Measurements from ENCODE around the gene SLC1A4. TPM values are rescaled to one million over a fixed set of nuclear protein-coding genes. Genes with fewer than 3 reads are reported as not detected.

The SLC1A4 gene
- 12.4 and 13.1 TPM in 2 replicates for total RNA-seq

DNA sequence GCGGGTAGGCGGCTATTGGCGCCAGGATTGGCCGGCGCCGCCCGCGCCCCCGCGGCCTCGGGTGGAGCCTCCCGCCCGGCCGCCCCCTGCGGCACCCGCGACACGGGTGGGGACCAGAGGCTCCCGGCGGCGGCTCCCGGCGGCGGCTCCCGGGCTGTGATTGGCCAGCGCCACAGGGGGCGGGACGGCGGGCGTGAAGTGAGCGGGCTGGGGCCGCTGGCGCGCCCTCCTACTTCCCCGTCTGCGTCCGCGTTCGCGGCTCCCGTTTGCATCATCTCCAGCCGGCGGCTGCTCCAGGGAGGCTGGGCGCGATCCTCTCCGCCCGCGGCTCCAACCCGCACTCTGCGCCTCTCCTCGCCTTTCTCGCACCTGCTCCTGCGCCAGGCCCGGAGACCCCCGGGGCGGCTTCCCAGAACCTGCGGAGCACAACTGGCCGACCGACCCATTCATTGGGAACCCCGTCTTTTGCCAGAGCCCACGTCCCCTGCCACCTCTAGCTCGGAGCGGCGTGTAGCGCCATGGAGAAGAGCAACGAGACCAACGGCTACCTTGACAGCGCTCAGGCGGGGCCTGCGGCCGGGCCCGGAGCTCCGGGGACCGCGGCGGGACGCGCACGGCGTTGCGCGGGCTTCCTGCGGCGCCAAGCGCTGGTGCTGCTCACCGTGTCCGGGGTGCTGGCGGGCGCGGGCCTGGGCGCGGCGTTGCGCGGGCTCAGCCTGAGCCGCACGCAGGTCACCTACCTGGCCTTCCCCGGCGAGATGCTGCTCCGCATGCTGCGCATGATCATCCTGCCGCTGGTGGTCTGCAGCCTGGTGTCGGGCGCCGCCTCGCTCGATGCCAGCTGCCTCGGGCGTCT is at the start of gene SLC1A4:
Gene SLC1A4, plus strand, starts transcription at position 274 of the 856 bp plus-strand sequence. Its CDS starts 245 bp downstream, at position 519.
- Mint-ChIP-seq H3K4me1 (peaks cover 57% of the 10 kb centered on the region), H3K36me3 (ENCODE audit: low read depth) (peaks cover 17% of the 10 kb centered on the region), H3K27me3 (peaks cover 16% of the 10 kb centered on the region), H3K9me3 (no peaks in the 10 kb centered on the region), H3K27ac (peak within 1 kb of the TSS; percentile 84), H3K4me3 (peak within 1 kb of the TSS; percentile 91)
- intact Hi-C loops (cut with micrococcal nuclease) = loop anchor here (1.0 to 10.0 kb wide), 14 partner anchors 43 to 955 kb away; partner anchors contain the start of genes ACTR2, AFTPH, RAB1A and SERTAD2
- DNase-seq = peak; percentile 96

DNA sequence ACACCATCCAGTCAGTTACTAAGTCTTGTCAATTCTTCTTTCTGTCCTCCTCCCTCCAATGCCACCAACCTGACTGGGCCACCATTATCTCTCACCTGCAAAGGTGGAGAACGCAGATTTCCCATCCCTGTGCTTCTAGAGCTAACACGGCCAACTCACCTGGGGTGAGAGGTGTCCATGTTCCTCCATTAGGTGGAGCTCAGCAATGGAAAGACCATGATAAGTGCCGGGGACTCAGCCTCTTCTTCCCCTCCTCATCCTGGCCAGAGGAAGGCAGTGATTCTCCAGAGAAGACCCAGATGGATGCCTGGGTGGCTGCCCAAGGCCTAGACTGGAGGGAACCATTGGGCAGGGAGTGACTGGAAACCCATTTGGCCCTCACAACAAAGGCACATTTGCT is 48.1 kb upstream of the SLC1A4 start:
- Mint-ChIP-seq H3K36me3 (ENCODE audit: low read depth) (peaks cover 2% of the 10 kb centered on the region), H3K4me3 (no peak overlapping the region), H3K27ac (no peak overlapping the region), H3K4me1 (peaks cover 47% of the 10 kb centered on the region), H3K27me3 (no peaks in the 10 kb centered on the region), H3K9me3 (peaks cover 8% of the 10 kb centered on the region)
- DNase-seq = no peak
- intact Hi-C loops (cut with micrococcal nuclease) = no loop called here

DNA sequence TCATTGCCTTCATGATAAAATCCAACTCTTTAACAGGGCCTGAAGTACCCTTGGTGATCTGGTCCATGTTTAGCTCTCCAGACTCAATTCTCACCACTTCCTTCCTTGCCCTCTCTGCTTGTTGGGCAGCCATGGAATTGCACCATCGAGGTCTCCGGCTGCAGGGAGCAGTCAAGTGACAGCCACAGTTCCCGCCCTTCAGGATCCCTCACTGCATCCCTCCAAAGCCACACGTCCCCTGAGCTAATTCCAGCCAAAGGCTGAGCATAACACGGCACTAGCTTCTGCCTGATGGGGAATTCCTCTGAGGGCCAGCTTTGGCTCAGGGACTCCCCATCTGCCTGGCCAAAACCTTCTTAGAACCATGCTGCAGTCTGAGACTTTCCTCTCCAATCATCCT is 47.4 kb upstream of the SLC1A4 start:
- peak overlapping the region; percentile 10 for H3K27ac Mint-ChIP-seq
- intact Hi-C loops (cut with micrococcal nuclease) = no loop called here
- H3K27me3 Mint-ChIP-seq = no peaks in the 10 kb centered on the region
- DNase-seq = no peak
- peaks cover 1% of the 10 kb centered on the region for H3K36me3 Mint-ChIP-seq (ENCODE audit: low read depth)
- peaks cover 6% of the 10 kb centered on the region for H3K9me3 Mint-ChIP-seq
- H3K4me3 Mint-ChIP-seq = no peak overlapping the region
- peaks cover 54% of the 10 kb centered on the region for H3K4me1 Mint-ChIP-seq

DNA sequence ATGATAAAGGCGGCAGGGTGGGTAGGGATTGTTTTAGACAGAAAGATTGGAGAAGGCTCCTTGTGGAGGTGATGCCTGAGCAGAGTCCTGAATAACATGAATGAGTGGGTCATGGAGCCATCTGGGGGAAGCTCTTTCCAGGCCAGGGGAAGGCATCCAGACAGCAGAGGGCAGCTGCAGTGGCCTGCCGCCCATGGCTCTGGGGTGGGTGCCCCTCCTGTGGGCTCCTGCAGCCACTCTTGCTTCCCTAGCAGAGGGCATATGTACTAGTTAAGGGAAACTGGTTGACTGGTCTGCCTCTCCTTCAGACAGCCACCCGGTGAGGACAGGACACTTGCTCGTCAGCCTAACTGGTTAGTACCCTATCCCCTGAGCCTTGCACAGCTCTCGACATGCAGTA is 46.5 kb upstream of the SLC1A4 start:
- Mint-ChIP-seq H3K4me3 (no peak overlapping the region), H3K27me3 (no peaks in the 10 kb centered on the region), H3K4me1 (peaks cover 63% of the 10 kb centered on the region), H3K27ac (no peak overlapping the region), H3K36me3 (ENCODE audit: low read depth) (peaks cover 1% of the 10 kb centered on the region), H3K9me3 (peaks cover 6% of the 10 kb centered on the region)
- DNase-seq = no peak
- intact Hi-C loops (cut with micrococcal nuclease) = no loop called here

DNA sequence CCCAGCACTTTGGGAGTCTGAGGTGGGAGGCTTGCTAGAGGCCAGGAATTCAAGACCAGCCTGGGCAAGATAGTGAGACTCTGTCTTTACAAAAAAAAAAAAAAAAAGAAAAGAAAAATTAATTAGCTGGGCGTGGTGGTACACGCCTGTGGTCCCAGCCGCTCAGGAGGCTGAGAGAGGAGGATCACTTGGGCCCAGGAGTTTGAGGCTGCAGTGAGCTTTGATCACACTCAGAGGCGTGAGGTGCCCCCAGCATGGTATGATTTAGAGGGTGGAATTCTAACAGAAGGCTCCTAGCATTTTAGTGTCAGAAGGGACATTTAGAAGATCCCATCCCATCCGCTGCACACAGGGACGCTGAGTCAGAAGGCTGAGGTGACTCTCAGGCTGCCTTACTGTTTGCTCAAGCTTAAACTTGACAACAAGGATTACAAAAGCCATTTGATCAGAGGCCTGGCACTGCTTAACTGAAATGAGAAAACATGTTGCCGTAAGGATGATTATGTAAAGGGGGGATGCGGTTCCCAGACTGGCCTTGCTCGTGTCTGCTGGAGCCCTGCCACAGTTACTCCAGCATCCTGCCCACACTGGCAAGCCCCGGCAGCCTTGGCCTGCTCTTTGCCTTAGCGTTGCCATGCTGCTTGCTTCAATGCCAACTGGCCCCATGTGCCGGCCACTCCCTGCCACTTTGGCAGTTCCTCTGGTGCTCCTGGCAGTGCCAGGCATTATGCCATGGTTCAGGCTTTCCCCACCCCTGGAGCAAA is 45.6 kb upstream of the SLC1A4 start:
- H3K4me3 Mint-ChIP-seq = no peak overlapping the region
- intact Hi-C loops (cut with micrococcal nuclease) = no loop called here
- peaks cover 68% of the 10 kb centered on the region for H3K4me1 Mint-ChIP-seq
- peaks cover 6% of the 10 kb centered on the region for H3K9me3 Mint-ChIP-seq
- H3K27me3 Mint-ChIP-seq = no peaks in the 10 kb centered on the region
- H3K36me3 Mint-ChIP-seq (ENCODE audit: low read depth) = peaks cover 1% of the 10 kb centered on the region
- no peak for DNase-seq
- no peak overlapping the region for H3K27ac Mint-ChIP-seq

DNA sequence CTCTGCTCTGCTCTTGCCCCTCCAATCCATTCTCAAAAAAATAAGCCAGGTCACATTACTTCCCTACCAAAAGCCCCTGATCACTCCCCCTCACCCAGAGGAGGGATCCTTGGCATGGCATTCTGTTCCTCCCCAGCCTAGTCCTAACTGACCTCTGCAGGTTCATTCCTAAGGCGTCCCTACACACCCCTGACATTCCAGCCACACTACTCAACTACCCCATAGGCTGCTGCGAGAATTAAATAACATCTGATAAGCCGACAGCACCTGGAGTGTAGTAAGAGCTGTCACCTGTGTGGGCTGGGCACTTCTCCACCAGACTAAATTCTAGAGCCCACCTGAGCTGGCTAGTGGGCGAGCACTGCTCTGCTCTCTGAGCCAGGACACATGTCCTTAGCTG is 44.7 kb upstream of the SLC1A4 start:
- intact Hi-C loops (cut with micrococcal nuclease) = no loop called here
- no peak for DNase-seq
- Mint-ChIP-seq H3K4me1 (peaks cover 61% of the 10 kb centered on the region), H3K9me3 (peaks cover 6% of the 10 kb centered on the region), H3K4me3 (no peak overlapping the region), H3K36me3 (ENCODE audit: low read depth) (peaks cover 1% of the 10 kb centered on the region), H3K27ac (peak overlapping the region; percentile 5), H3K27me3 (no peaks in the 10 kb centered on the region)

DNA sequence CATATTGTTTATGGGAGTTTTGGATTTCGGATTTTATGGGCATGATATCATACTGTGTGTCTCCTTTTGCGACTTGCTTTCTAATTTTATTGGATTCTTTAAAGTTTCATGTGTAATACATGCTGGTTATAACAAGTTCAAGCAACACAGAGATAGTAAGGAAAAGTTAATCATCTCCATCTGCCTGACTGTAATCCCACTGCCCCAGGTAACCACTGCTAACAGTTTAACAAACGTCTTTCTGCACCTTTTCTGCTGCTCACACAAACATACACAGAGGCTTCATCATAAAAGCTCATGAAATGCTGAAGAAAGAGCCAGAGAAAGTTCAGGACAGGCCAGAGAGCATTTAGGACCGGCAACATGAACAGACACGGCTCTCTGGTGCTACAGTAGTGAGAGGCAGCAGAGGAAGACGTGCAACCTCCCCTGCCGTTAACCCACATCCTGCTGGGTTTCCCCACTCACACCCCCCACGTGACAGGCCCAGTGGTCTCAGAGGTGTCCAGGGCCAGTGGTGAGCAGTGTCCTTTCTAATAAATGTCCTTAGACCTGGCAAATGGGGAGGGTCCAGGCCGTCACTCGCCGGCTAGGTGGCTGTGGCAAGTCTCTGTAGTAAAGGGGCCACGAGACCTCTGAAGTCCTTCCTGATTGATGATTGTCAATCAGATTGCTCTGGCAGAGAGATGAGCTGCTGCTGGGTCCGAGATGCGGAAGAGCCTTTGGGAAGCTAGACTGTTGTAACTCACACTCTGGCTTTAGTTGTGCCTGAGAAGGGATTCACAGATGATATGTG is 43.0 kb upstream of the SLC1A4 start:
- Mint-ChIP-seq H3K9me3 (peaks cover 10% of the 10 kb centered on the region), H3K36me3 (ENCODE audit: low read depth) (peaks cover 2% of the 10 kb centered on the region), H3K4me1 (peaks cover 59% of the 10 kb centered on the region), H3K27me3 (no peaks in the 10 kb centered on the region), H3K27ac (peak overlapping the region; percentile 97), H3K4me3 (peak overlapping the region; percentile 82)
- peak; percentile 92 for DNase-seq
- intact Hi-C loops (cut with micrococcal nuclease) = loop anchor here (2.0 kb wide), 1 partner anchor 43 kb away; the partner anchor contains the start of gene SLC1A4

DNA sequence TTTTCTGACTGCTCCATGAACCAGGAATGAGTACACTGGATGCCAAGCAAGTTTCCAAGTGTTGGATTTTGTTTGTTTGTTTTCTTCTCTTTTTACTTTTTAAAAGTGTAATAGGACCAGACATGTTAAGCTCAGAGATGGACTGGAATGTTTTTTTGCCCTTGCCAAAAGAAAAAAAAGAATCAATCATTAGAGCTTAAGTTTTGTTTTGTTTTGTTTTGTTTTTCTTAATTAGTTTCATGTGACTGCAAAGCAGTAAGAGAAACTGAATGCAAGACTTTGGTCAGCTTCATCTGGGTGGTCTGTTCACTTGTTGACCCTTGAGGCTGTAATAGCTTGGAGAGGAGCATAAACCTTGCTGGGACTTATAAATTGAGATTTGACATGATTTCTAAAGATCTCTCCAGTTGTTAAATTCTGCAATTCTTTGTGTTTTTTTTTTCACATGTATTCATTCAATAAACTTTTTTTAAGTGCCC is 42.4 kb upstream of the SLC1A4 start:
- intact Hi-C loops (cut with micrococcal nuclease) = loop anchor here (2.0 kb wide), 1 partner anchor 42 kb away; the partner anchor contains the start of gene SLC1A4
- peak overlapping the region; percentile 97 for H3K27ac Mint-ChIP-seq

DNA sequence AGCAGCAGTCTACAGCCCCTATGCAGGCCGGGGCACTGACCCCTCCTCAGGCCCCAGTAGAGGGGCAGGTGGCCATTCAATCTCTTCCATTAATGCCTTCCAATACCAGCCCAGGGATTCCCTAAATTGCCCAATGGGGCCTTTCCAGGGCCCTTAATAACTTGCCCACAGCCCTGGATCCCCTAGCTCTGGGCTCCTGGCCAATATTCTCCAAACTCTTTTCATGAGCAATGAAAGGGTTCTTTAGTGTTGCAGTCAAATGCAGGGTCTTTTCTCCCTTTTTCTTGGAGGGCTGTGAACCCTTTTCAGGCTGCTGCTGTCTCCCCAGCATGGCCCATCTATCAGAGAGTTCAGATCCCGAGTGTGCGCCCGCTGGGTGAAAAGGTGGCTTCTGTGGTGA is 41.3 kb upstream of the SLC1A4 start:
- DNase-seq = no peak
- Mint-ChIP-seq H3K27me3 (no peaks in the 10 kb centered on the region), H3K36me3 (ENCODE audit: low read depth) (peaks cover 3% of the 10 kb centered on the region), H3K4me1 (peaks cover 52% of the 10 kb centered on the region), H3K27ac (peak overlapping the region; percentile 50), H3K4me3 (no peak overlapping the region), H3K9me3 (peaks cover 10% of the 10 kb centered on the region)
- intact Hi-C loops (cut with micrococcal nuclease) = loop anchor here (2.0 kb wide), 1 partner anchor 41 kb away; the partner anchor contains the start of gene SLC1A4

More for the DNA sequence above, 42.4 kb upstream of the SLC1A4 start:
- no peak for DNase-seq
- H3K4me3 Mint-ChIP-seq = peak overlapping the region; percentile 82
- peaks cover 10% of the 10 kb centered on the region for H3K9me3 Mint-ChIP-seq
- no peaks in the 10 kb centered on the region for H3K27me3 Mint-ChIP-seq
- peaks cover 3% of the 10 kb centered on the region for H3K36me3 Mint-ChIP-seq (ENCODE audit: low read depth)
- peaks cover 59% of the 10 kb centered on the region for H3K4me1 Mint-ChIP-seq

DNA sequence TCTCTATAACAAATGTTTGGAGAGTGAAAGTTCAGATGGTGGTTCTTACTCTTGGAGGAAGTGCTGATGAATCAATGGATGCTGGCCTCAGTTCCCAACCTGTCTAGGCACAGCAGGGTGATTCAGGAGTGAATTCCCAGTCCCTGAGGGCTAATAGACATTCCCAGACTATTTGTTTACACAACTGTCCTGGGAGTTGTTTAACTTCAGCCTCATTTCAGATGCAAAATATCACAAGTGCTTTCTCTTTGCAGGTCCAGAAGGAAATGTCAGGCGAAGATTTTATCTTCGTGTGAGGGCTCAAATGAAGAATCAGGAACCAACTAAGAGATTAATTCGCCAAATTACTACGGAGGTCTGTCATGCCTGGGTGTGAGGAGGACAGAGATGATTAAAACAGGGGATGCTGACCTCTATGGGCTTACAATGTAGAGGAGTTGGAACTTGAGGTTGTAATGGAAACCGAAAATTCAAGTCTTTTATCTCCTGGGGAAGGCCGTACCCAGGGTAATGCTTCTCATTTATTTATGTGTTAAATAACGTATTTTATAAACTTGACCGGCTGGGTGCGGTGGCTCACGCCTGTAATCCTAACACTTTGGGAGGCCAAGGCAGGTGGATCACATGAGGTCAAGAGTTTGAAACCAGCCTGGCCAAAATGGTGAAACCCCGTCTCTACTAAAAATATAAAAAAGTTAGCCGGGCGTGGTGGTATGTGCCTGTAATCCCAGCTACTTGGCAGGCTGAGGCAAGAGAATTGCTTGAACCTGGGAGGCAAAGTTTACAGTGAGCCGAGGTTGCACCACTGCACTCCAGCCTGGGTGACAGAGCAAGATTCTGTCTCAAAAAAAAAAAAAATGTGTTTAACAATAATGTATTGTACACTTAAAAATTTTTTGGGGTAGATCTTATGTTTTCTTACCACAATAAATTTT is 38.7 kb upstream of the SLC1A4 start:
- Mint-ChIP-seq H3K9me3 (peaks cover 10% of the 10 kb centered on the region), H3K27ac (no peak overlapping the region), H3K27me3 (peaks cover 4% of the 10 kb centered on the region), H3K36me3 (ENCODE audit: low read depth) (peaks cover 5% of the 10 kb centered on the region), H3K4me3 (no peak overlapping the region), H3K4me1 (peaks cover 37% of the 10 kb centered on the region)
- no peak for DNase-seq
- intact Hi-C loops (cut with micrococcal nuclease) = no loop called here

DNA sequence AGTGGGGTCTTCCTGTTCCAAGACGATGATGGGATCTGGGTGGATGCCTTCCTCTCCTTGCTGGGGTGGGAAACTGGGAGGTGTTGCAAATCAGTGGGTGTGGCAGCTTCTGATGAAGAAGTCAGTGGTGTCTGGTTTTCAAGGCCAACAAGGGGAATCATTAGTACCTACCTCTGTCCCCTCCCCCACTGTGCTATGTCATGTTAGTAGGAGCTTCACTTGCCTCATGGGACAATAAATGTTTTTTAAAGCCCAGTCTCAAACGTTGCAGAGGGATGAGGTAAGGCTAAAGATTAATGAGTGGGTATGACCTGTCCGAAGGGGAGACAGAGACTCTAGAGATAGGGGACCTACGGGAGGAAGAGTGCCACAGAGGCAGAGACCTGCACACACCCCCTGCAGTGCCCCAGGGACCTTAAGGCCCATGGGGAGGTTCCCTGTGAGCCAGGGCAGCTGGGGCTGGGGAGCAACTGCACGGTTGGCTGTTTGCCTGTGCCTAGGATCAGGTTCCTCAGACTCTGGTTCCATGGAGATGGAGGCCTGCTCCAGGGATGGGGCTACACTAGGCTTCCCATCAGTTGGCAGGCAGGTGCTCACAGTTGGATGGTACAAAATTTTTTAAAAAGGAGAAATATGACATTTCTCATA is 37.8 kb upstream of the SLC1A4 start:
- H3K9me3 Mint-ChIP-seq = peaks cover 7% of the 10 kb centered on the region
- H3K4me1 Mint-ChIP-seq = peaks cover 28% of the 10 kb centered on the region
- DNase-seq = no peak
- peaks cover 4% of the 10 kb centered on the region for H3K27me3 Mint-ChIP-seq
- intact Hi-C loops (cut with micrococcal nuclease) = no loop called here
- H3K27ac Mint-ChIP-seq = no peak overlapping the region
- H3K4me3 Mint-ChIP-seq = no peak overlapping the region
- peaks cover 4% of the 10 kb centered on the region for H3K36me3 Mint-ChIP-seq (ENCODE audit: low read depth)

DNA sequence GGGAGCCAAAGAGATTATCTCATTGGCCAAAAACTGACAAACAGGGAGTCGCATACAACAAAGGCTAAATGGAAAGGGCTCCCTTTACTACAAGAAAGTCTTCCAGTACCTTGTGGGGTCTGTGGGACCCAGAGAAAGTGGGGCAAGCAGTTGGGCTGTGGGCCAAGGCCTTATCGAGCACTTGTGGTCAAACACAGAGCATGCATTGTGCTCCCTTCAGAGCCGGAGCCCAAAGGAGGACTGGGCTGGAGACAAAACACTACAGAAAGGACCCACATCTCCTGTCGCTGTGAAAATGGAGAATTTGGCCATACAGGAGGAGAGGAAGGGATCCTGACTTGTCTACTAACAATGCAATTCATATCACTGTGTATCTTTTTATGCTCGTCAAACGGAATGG is 37.1 kb upstream of the SLC1A4 start:
- no peak overlapping the region for H3K27ac Mint-ChIP-seq
- DNase-seq = no peak
- H3K4me3 Mint-ChIP-seq = no peak overlapping the region
- peaks cover 21% of the 10 kb centered on the region for H3K4me1 Mint-ChIP-seq
- peaks cover 7% of the 10 kb centered on the region for H3K9me3 Mint-ChIP-seq
- H3K36me3 Mint-ChIP-seq (ENCODE audit: low read depth) = peaks cover 4% of the 10 kb centered on the region
- intact Hi-C loops (cut with micrococcal nuclease) = no loop called here
- peaks cover 4% of the 10 kb centered on the region for H3K27me3 Mint-ChIP-seq

All from activated CD4-positive, alpha-beta T cell treated with anti-CD3 and anti-CD28 coated beads, Interleukin-2, amount 10 ng/mL, durations not matched to agents 24 days and 14 days (primary cell).